Glomerular visceral epithelial cell (primary cell): ENCODE measurements around the gene SSNA1.

Source experiments
- DNase-seq: peaks from one replicate; pipeline ENCODE4 v3.0.0-alpha.2; 2016; ENCODE audit errors: extremely low spot score

Gene SSNA1

GRCh38 chr9:137184881-137185660 lies 3.4 kb upstream of the SSNA1 start:
- no peak for DNase-seq

- DNase-seq = no peak
These were observed 2.6 kb upstream of the SSNA1 start for GRCh38 chr9:137185921-137186320.

- no peak for DNase-seq
These were observed 2.1 kb upstream of the SSNA1 start for GRCh38 chr9:137186385-137186784.

- DNase-seq = no peak
These were observed 1.1 kb upstream of the SSNA1 start for GRCh38 chr9:137187386-137187785.

- no peak for DNase-seq
These were observed 388 bp upstream of the SSNA1 start for GRCh38 chr9:137188086-137188489.

- no peak for DNase-seq
These were observed 1.1 kb downstream of the SSNA1 start for GRCh38 chr9:137189297-137190295.

- DNase-seq = no peak
These were observed 1.9 kb downstream of the SSNA1 start for GRCh38 chr9:137190315-137190856.

GRCh38 chr9:137191245-137191644 lies 2.8 kb downstream of the SSNA1 start:
- DNase-seq = no peak

GRCh38 chr9:137191691-137192447 lies 3.4 kb downstream of the SSNA1 start:
- DNase-seq = no peak

- no peak for DNase-seq
These were observed 3.9 kb downstream of the SSNA1 start for GRCh38 chr9:137192448-137192780.

- no peak for DNase-seq
These were observed 4.4 kb downstream of the SSNA1 start for GRCh38 chr9:137192859-137193258.

- no peak for DNase-seq
These were observed 5.3 kb downstream of the SSNA1 start for GRCh38 chr9:137193771-137194170.

GRCh38 chr9:137194388-137194787 lies 5.9 kb downstream of the SSNA1 start:
- peak; percentile 33 for DNase-seq

GRCh38 chr9:137194909-137195308 lies 6.4 kb downstream of the SSNA1 start:
- no peak for DNase-seq

GRCh38 chr9:137195525-137196220 lies 7.2 kb downstream of the SSNA1 start:
- no peak for DNase-seq

GRCh38 chr9:137198051-137198901 lies 9.8 kb downstream of the SSNA1 start:
- DNase-seq = no peak

- no peak for DNase-seq
These were observed 10.4 kb downstream of the SSNA1 start for GRCh38 chr9:137198902-137199283.

GRCh38 chr9:137199411-137200121 lies 11.1 kb downstream of the SSNA1 start:
- DNase-seq = no peak
